ENCODE measurements around the gene CCDC92.

CCDC92 gene, protein sequence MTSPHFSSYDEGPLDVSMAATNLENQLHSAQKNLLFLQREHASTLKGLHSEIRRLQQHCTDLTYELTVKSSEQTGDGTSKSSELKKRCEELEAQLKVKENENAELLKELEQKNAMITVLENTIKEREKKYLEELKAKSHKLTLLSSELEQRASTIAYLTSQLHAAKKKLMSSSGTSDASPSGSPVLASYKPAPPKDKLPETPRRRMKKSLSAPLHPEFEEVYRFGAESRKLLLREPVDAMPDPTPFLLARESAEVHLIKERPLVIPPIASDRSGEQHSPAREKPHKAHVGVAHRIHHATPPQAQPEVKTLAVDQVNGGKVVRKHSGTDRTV

DNA sequence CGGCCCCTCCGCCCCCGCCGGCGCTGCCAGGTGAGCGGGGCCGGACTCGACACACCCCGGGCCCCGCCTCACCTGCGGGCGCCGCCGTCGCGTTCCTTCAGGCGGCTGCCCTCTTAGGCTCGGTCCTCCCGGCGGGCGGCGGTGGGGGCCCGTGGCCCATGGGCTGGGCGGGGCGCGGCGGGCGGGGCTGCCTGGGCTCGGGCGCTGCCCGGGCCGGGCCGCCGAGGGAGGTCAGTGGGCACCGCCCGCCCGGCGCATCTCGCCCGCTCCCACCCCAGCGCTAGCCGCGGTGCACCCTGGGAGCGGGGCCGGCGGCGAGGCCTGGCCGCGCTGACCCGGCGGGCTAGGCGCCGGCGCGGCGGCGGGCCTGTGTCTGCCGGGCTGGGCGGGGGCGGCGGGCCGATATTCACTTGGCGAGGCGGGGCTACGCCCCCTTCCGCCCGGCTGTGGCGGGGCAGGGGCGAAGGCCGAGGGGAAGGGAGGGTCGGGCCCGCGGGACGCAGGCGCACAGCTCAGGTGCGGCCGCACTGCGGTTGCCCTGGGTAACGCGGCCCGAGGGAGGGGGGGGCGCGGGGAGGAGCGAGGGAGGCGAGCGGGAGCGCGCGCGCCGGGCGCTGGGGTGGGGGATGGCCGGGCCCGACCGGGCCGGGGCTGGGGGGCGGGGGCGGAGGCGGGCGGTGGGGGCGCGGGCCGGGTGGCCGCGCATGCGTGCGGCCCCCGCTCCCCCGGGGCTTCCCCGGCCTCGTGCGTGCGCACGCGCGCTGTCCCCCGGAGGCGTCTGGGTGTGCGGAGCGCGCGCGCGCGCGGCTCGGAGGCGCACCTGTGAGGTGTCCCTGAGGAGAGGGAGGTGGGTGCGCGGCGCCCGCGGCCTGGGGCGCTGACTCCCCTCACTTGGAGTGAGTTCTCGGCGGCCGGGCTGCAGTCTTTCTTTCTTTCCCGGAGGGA is at the start of gene CCDC92, which contains the start of gene ZNF664:
TSS of gene CCDC92 (minus strand) at position 375 of the 945 bp plus-strand sequence. CDS start 28,526 bp downstream, outside the sequence.
TSS of gene ZNF664 (plus strand) at position 759 of the 945 bp plus-strand sequence. CDS start 38,930 bp downstream, outside the sequence.
- DNase-seq (ENCODE audit: low spot score): peak; percentile 89

DNA sequence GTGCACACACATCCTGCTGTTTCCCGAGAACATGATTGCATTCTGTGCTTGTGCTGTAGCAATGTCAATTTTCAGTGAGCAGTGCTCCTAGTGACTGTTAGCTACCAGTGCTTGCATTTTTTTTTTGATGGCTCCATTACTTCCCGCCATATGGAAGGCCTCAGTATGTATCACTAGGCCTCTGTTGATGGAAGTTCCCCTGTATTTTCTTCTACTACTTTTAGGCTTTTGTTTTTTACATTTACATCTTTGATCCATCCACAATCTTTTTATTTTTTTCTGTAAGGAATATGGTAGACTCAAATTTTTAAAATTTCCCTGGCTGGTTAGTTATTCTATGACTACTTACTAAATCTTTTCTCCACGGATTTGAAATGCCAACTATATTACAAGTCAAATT is 49.5 kb upstream of the CCDC92 start:
- no peak for DNase-seq (ENCODE audit: low spot score)

DNA sequence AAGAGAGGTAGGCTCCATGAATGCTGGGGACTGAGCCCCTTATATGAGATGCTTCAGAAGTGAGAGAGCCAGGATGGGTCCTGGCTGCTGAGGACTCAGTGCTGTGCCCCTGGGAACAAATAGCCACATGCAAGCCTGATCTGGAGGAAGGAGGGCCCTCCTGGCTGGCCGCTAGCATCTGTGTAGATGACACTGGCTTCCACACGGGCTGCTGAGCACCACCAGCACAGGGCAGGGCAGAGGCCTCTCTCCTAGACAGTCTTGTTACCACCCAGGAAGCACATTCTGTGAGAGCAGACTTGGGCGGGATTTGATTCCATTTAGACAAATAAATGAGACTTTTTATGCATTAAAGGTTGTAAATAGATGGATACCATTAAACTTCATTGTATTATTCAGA is 48.4 kb upstream of the CCDC92 start:
- DNase-seq (ENCODE audit: low spot score): no peak

DNA sequence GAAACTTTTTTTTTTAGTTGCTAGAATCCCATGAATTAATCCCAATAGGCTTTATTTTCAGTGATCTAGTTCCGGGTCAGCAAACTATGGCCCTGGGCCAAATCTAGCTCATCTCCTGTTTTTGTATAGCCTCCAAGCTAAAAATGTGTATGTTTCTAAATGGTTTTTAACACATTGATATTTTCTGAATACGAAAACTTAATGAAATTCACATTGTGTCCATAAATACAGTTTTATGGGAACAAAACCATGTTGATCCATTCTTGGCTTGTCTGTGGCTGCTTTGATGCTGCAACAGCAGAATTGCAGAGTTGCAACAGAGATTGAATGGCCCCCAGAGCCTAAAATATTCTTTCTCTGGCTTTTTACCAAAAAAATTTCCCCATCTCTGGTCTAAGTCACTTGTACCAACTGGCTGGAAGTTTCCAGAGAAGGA is 47.9 kb upstream of the CCDC92 start:
- DNase-seq (ENCODE audit: low spot score): no peak

DNA sequence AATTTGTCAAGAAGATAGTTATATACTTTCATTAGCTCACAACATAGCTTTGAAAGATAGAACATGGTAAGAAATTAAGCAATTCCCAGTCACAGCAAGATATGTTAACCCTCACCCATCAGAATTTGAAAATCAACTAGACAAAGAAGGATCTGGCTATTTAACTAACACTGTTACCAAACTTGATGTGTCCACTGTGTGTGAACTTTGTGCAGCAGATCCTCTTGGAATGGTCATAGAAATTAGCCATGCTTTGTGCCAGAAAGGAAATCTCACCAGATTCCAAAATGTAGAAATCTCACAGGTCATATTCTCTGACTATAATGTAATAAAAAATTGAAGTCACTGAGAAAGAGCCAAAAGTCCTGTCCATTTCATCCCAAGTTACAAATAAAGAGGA is 46.5 kb upstream of the CCDC92 start:
- no peak for DNase-seq (ENCODE audit: low spot score)

DNA sequence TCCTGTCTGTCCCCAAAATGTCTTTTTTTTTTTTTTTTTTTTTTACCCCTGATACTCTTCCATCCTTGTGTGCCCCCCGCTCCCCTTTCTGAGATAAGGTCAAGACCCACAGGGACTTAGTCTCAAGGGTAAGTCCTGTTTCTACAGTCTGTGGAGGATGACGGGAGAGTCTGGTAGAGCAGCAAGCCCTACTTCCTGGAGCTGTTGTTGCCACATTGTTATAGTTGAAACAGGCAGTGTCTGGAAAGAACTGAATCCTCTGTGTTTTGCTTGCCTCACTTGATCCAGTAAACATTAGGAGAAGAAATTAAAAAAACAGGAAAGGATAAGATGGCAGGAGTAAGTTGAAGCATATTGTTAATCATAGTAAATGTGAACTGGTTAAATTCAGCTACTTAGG is 45.9 kb upstream of the CCDC92 start:
- DNase-seq (ENCODE audit: low spot score): no peak

DNA sequence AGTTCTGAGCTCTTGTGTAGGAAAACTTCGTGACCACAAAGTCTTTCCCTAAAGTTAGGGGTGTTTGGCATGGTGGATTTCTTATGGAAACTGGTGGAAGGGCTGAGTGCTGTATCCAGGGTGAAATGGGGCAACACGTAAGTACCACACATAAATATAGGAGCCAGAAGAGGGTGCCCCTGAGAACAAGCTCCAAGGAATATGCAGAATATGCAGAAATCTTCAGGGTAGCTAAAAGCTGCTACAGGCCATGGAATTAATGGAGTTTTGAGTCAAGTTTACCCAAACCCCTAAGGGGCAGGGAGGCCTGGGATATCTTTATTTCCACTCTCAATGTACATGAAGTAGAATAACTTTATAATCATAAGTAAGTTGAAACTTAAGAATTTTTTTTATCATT is 44.4 kb upstream of the CCDC92 start:
- no peak for DNase-seq (ENCODE audit: low spot score)

DNA sequence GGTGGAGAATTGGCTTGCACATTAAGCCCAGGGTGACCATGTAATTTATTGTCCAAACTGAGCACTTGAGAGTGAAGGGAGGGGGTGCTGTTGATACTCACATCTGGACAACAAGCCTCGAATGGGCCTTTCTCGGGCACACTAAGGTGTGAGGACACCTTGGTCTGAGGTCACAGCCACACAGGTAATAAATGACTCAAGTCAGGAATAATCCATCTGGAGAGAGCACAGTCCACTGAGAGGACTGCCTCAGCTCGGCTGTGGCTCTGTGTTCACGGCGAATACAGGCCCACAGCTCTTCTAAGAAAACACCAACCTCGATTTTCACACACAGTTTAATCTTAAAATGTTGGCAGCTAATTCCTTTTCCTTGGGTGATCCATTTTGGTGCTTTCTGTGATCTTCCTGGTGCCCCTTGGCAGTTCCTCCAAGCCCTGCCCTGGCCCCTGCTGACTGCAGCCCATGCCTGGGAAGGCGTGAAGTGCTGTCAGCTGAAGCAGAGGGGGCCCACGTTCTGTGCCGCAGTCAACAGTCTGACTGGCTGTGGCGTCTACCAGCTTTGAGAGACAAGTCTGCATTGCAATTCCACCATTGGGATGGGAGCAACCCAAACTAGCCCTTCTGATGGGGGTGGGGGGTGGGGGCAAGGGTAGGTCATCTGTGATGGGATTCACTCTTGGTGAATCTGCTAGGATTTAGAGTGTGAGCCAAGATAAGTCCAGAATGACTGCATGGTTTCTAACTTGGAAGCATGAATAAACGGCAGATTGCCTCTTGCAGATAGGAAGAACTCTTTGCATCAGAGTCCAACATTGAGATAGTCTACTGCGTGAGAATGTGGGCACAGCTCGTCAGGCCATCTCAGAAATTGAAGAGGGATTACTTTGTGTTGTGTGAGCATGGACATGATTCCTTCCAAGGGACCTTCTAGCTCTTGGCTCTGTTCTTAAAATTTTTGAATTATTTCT is 43.1 kb upstream of the CCDC92 start:
- DNase-seq (ENCODE audit: low spot score): no peak

DNA sequence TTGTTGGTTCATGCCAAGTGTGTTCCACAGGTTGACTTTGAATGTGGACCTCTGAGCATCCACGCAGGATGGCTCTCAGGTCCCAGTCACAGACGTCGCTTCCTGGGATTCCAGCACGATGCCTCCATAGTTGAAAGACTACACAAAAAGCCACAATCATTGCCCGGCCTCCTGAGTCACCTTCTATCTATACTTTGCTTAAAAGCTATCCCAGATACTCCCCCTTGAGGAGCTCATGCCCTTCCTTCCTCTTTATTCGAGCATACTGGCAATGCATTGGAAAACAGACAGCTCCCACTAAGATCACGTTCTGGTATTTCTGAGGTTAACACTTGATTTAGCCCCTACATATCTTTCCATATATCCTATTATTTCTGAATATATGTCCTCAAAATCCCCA is 40.4 kb upstream of the CCDC92 start:
- no peak for DNase-seq (ENCODE audit: low spot score)

DNA sequence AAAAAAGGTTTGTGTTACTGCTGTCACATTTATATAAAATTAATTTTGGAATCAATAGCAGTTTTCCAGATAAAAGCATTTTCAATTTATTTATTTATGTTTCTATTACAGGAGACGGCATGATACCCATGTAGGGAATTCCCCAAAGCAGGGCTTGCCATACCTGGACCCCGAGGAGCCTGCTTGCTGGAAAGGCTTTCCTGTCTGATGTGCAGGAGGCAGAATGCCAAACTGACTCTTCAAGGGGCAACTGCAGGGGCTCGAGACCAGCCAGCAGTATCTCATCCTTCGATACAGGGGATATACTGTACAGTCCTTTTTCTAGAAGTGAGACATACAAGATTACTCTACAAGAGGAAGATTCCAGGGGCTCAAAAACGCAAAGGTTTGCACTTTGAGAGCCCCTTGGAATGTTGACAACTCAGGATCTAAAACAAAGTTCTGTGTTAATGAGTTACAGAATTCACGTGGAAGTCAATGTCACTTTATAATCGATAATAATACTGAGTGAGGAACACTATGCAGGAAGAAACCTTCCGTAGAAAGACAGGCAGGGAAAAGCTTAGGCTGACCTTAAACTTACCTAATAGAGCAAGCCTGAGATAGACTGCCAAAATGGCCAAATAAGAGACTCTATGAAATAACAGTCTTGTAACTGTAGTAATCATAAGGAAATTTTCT is 38.9 kb upstream of the CCDC92 start:
- DNase-seq (ENCODE audit: low spot score): no peak

DNA sequence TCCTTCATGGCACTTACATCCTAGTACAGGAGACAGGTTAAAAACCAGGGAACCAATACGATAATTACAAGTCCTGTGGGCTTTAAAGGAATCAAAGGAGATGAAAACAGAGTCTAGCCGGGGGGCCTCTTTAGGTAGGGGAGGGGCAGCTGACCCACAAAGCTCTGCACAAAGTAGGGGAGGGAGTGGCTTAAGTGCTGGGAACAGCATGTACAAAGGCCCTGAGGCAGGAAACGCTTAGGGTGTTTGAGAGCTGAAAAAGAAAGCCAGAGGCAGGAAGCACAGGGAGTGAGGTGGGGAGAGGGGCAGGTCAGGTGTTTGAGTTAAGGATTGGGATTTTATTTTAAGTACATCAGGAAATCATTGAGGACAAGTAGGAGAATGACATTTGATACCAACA is 38.1 kb upstream of the CCDC92 start:
- no peak for DNase-seq (ENCODE audit: low spot score)

DNA sequence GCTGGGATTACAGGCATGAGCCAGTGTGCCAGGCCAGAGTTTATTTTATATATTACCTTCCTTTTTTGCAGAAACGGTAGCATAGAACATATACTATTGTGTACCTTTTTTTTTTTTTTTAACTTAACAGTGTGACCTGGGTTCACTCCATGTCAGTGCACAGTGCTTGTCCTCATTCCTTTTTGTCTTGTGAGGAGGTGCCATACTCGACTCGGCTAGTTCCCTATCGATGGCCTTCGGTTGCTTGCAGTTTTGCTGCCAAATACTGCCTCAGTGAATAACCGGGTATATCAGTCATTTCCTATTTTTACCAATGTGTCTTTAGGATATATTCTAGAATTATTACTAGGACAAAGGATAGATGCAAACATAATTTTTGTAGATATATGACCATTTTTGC is 37.1 kb upstream of the CCDC92 start:
- DNase-seq (ENCODE audit: low spot score): no peak

DNA sequence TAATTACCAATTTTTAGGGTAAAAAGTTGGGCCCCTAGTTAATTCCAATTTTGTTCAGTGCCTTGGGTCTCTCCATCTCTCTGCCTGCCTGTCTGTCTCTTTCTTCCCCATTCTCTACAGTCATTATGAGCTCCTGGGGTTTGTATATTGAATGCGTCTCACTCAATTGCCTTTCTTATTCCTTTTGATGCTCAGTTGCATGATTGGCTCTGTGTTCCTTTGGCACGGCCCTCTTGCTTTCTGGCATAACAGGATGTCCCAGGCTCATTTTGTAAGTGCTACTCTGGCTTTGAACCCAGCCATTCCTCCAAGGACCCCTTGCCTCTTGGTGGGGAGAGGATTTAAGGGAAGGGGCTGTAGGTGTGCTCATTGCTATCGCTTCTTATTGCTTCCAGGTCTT is 36.0 kb upstream of the CCDC92 start:
- DNase-seq (ENCODE audit: low spot score): no peak

DNA sequence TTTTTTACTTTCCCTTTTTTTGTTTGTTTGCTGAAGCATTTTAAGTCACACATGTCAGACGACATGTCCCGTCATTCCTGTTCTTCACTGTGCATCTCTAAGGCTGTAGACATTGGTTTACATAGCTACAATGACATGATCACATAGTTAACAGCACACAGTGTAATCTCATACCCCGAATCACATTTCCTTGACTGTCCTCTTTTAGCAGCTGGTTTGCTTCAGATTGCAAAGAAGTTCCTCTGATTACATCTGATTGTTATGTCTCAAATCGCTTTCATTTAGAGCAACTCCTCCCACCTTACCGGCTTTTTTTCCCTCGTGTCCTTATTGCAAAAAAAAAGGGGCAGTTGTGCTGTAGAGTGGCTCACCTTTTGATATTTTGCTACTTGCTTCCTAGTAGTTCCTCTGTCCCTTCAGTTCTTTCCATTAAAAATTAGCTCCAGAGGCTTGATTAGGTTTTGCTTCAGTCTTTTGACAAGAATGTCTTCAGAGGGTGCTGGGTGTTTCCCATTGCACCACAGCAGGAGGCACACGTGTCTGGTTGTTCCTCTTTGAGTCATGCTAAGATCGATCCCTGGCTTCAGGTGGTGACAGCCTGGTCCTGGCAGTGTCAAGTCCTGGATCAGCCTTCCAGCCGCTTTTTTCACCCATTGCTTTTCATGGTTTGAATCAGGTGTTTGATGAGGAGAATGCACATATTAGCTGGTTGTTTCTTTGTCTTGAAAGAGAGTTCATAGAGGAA is 35.4 kb upstream of the CCDC92 start:
- no peak for DNase-seq (ENCODE audit: low spot score)

DNA sequence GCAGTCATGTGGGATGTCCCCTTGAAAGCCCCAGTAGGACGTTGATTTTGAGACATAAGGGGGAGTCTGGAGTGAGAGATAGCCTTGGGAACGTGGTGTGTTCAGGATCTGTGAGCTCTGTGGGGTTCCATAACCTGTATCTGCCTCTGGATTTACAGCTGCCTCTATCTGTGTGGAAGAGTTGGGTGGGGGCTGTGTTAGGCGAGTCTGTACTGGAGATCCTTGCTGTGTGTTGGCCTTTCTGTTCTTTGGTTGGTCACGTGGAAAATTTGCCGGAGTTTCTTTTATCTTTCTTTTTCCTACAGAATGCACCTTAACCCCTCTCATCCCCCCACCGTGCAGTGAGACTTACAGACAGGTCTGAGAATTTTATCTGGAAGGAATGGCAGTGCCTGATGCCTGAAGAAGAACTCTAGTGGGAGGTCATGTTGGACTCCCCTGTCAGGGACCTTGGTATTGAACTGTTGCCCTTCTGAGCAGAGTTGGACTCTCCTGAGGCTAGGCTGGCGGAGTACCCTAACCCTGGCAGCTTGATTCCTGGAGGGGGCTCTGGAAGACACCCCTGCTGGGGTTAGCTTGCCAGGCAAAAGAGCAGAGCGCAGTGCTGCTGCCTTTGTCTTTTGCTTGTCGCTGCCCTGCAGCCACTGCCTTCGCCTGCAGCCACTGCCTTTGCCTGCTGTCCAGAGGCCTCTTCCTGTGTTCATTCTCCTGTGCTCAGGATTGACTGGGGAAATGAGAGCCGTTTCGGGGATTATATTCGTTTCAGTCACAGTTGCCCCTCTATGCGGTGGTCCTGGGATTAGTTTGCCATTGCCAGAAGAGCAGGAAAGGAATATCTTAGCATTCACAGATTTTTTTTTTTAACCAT is 34.4 kb upstream of the CCDC92 start:
- no peak for DNase-seq (ENCODE audit: low spot score)

DNA sequence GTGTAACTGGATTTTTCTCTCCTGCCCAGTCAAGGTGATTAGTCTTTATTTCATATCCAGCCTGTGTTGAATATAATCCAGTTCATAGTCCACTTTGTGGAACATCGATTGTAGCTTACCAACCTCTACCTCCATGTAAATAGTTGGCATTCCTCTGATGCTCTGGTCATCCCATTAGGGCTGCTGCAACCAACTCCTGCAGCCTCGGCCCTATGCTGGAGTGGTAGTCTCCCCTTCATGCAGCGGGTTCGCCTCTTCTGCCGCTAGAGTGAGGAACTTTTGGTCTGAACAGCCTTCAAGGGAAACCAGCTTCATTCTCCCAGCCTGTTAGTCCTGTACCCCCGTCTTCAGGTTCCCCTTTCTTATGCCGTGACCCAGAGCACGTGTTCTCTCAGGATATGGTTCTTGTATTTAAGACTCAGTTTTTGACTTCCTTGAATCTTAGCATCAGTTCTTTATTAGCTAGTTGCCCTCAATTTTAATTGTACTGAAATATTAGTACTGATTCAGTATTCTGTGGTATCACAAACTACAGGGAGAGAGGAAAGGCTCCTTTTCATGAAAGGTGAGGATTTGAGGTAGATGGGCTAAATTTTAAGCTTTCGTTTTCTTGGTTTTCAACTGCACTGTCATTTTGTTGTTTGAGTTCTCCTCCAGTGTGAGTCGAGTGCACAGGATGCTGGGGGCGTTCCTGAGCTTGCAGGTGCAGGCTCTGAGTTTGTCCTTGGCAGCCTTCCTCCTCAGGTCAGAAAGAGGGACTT is 33.6 kb upstream of the CCDC92 start:
- no peak for DNase-seq (ENCODE audit: low spot score)

DNA sequence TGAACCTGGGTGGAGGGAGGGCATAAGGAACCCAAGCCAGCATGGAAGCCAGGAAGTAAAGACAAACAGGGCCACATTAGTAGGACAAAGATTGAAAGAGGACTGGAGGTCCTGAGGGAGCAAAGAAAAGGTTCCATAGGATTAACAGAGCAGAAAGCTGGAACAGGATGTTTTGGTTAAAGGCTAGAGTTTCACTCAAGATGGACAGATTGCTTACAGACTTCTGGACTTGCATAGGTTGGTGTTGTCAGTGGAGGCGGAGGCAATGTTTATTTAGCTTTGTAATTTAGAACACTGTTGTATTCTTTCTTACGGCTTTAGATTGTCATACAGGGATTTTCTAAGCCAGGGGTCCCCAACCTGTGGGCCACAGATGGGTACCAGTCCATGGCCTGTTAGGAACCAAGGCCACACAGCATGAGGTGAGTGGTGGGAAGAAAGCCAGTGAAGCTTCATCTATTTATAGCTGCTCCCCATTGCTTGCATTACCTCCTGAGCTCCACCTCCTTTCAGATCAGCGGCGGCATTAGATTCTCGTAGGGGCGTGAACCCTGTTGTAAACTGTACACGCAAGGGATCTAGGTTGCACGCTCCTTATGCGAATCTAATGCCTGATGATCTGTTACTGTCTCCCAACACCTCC is 31.7 kb upstream of the CCDC92 start:
- no peak for DNase-seq (ENCODE audit: low spot score)

DNA sequence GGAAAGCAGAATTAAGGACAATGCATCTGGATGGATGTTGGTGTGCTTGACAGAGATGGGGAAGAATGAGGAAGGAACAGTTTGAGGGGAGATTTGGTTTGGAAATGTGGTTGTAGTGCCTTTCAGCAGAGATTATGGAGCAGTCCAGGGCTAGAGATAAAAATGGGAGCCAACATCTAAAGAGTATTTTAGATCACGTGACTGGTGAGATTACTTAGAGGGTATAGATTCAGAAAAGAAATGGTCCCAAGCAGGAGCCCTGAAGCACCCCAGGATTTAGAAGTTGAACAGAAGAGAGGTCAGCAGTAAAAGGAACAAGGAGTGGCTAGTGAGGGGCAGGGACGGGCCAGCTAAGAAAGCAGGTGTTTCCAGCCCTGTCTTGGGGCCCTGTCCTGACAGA is 30.0 kb upstream of the CCDC92 start:
- DNase-seq (ENCODE audit: low spot score): no peak

Measured in RKO (cell line).